BLaER1 (cell line): Measurements from ENCODE around the gene SEMA6A.

ENCODE experiments used
- H3K27ac ChIP-seq: shearing (Covaris generic); formaldehyde crosslinking; 2 replicates; pipeline ENCODE4 v1.8.1; 2022
- H3K27me3 ChIP-seq: shearing (Covaris generic); formaldehyde crosslinking; 2 replicates; pipeline ENCODE4 v1.8.1; 2022
- H3K36me3 ChIP-seq: shearing (Covaris generic); formaldehyde crosslinking; 2 replicates; pipeline ENCODE4 v1.8.1; 2022
- H3K4me1 ChIP-seq: shearing (Covaris generic); formaldehyde crosslinking; 2 replicates; pipeline ENCODE4 v1.8.1; 2022
- H3K4me2 ChIP-seq: shearing (Covaris generic); formaldehyde crosslinking; 2 replicates; pipeline ENCODE4 v1.8.1; 2022
- H3K4me3 ChIP-seq: shearing (Covaris generic); formaldehyde crosslinking; 2 replicates; pipeline ENCODE4 v1.8.1; 2022
- H3K9ac ChIP-seq: shearing (Covaris generic); formaldehyde crosslinking; 2 replicates; pipeline ENCODE4 v1.8.1; 2022
- H3K9me3 ChIP-seq: shearing (Covaris generic); formaldehyde crosslinking; 2 replicates; pipeline ENCODE4 v1.8.1; 2022
- H4K20me1 ChIP-seq: shearing (Covaris generic); formaldehyde crosslinking; 2 replicates; pipeline ENCODE4 v1.8.1; 2022
- Cebpa-rat ChIP-seq: shearing (Covaris generic); IDR thresholded peaks from 2 replicates; pipeline ENCODE4 v1.8.1; 2022

The SEMA6A gene

GRCh38 chr5:116604805-116605204, 30.2 kb upstream of the SEMA6A start:
- H3K4me3 ChIP-seq, result no peak overlapping the region
- no peak for TF ChIP-seq Cebpa-rat
- no peak overlapping the region for H3K4me2 ChIP-seq
- no peaks in the 10 kb centered on the region for H3K9me3 ChIP-seq
- H3K4me1 ChIP-seq, result no peaks in the 10 kb centered on the region
- no peaks in the 10 kb centered on the region for H4K20me1 ChIP-seq
- H3K9ac ChIP-seq, result no peak overlapping the region
- H3K36me3 ChIP-seq, result no peaks in the 10 kb centered on the region
- H3K27me3 ChIP-seq, result no peaks in the 10 kb centered on the region
- no peak overlapping the region for H3K27ac ChIP-seq

- Histone ChIP-seq H4K20me1 (no peaks in the 10 kb centered on the region), H3K27ac (no peak overlapping the region), H3K27me3 (no peaks in the 10 kb centered on the region), H3K4me3 (no peak overlapping the region), H3K36me3 (no peaks in the 10 kb centered on the region), H3K4me2 (no peak overlapping the region), H3K9me3 (no peaks in the 10 kb centered on the region), H3K9ac (no peak overlapping the region), H3K4me1 (no peaks in the 10 kb centered on the region)
- no peak for TF ChIP-seq Cebpa-rat
Observed at GRCh38 chr5:116600876-116601275, 26.3 kb upstream of the SEMA6A start.

GRCh38 chr5:116598911-116599310, 24.3 kb upstream of the SEMA6A start:
- no peak for TF ChIP-seq Cebpa-rat
- Histone ChIP-seq H3K27me3 (no peaks in the 10 kb centered on the region), H3K4me1 (no peaks in the 10 kb centered on the region), H3K4me3 (no peak overlapping the region), H3K9me3 (no peaks in the 10 kb centered on the region), H3K9ac (no peak overlapping the region), H3K36me3 (no peaks in the 10 kb centered on the region), H4K20me1 (no peaks in the 10 kb centered on the region), H3K27ac (no peak overlapping the region), H3K4me2 (no peak overlapping the region)

- TF ChIP-seq Cebpa-rat, result no peak
Observed at GRCh38 chr5:116595498-116595897, 20.9 kb upstream of the SEMA6A start.

DNA sequence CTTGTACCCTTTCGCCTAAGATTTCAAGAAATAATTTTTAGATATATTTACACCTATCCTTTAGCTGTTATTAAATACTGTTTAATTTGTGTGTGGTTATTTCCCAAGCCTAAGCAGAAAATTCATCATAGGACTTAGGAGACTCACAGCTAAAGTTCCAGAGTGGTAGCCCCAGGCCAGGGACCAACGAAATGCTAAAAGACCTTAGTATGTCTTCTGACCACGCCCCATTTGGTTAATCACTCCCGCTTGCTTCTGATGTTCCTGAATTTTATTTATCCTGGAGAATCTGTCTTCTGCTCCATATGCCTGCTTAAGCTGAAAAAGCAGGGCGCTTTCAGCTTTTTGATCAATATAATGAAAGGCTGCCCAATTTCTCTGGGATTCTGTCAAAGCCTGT, 18.7 kb upstream of the SEMA6A start:
- Histone ChIP-seq H3K27ac (no peak overlapping the region), H3K27me3 (no peaks in the 10 kb centered on the region), H4K20me1 (no peaks in the 10 kb centered on the region), H3K4me1 (no peaks in the 10 kb centered on the region), H3K9me3 (no peaks in the 10 kb centered on the region), H3K4me2 (no peak overlapping the region), H3K36me3 (no peaks in the 10 kb centered on the region), H3K4me3 (no peak overlapping the region), H3K9ac (no peak overlapping the region)
- TF ChIP-seq Cebpa-rat, result no peak

More at GRCh38 chr5:116595498-116595897, 20.9 kb upstream of the SEMA6A start:
- Histone ChIP-seq H3K36me3 (no peaks in the 10 kb centered on the region), H3K4me3 (no peak overlapping the region), H3K27me3 (no peaks in the 10 kb centered on the region), H3K27ac (no peak overlapping the region), H3K9ac (no peak overlapping the region), H4K20me1 (no peaks in the 10 kb centered on the region), H3K4me2 (no peak overlapping the region), H3K9me3 (no peaks in the 10 kb centered on the region), H3K4me1 (no peaks in the 10 kb centered on the region)

DNA sequence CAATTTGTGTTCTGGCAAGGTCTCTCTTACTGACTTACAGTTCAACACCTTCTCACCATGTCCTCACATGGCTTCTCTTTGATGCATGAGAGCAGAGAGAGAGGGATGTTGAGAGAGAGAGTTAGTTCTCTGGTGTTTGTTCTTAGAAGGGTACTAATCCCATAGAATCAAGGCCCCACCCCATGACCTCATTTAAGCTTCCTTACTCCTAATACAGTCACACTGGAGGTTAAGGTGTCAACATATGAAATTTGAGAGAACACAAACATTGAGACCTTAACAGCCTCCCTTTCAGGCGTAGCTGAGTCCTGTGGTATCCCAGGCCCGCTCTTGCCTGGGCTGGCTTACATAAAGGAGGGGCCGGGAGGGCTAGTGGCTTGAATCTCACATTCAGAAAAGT, 10.6 kb upstream of the SEMA6A start:
- H3K9me3 ChIP-seq, result no peaks in the 10 kb centered on the region
- H3K27me3 ChIP-seq, result no peaks in the 10 kb centered on the region
- no peak overlapping the region for H3K4me3 ChIP-seq
- H3K4me1 ChIP-seq, result no peaks in the 10 kb centered on the region
- H3K27ac ChIP-seq, result no peak overlapping the region
- no peaks in the 10 kb centered on the region for H4K20me1 ChIP-seq
- no peaks in the 10 kb centered on the region for H3K36me3 ChIP-seq
- H3K9ac ChIP-seq, result no peak overlapping the region
- TF ChIP-seq Cebpa-rat, result no peak
- H3K4me2 ChIP-seq, result no peak overlapping the region

DNA sequence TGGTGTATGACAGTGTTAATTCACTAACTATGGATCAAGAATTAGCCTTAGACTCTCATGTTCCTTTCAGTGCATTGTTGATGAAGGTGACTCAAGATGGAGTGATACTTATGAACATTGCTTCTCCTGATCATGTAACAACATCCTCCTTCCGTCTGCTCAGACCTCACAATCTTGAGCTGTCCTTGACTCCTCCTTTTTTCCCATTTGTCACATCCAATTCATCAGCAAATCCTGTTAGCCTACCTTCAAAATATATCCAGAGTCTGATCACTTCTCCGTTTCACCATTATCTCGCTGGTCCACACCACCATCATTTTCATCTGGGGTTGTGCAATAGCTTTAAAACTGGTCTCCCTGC, 9.2 kb upstream of the SEMA6A start:
- Histone ChIP-seq H3K36me3 (no peaks in the 10 kb centered on the region), H3K4me3 (no peak overlapping the region), H4K20me1 (no peaks in the 10 kb centered on the region), H3K9ac (no peak overlapping the region), H3K9me3 (no peaks in the 10 kb centered on the region), H3K4me2 (no peak overlapping the region), H3K4me1 (no peaks in the 10 kb centered on the region), H3K27ac (no peak overlapping the region), H3K27me3 (no peaks in the 10 kb centered on the region)
- no peak for TF ChIP-seq Cebpa-rat

DNA sequence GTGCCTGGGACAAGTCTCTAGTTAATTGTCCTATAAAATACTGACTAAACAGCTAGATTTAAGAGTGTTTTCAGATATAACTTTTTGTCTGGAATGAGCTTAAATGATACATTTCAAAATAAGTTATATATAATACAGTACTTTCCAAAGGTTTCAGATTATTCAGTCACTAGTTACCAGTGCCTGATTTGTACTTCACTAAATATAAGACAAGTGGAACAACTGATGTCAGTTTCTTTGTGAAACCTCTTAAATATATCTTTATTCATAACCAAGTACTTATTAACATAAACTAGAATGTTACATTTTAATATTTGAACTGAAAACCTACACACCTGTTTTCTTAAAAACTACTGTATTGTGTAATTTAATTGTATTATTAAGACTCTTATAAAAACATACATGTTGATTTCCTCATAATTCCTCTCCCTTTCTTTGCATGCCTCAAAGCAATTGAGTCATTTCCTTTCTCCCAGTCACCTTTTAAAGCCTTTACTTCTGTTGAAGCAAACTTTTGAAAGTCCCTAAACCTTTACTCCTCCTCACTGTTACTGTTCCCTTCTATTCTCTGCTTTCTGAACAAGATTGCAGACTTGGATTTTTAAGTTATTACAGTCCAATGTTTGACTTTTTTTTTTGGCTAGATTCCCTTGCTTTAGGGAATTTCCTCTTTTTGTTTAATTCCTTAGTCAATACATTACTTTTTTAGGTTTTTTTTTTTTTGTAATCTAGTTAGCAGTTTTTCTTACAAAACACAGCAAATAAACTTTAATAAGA, 8.7 kb upstream of the SEMA6A start:
- Histone ChIP-seq H3K9ac (no peak overlapping the region), H3K27me3 (peaks cover 6% of the 10 kb centered on the region; the same call in 1 of the 2 replicates), H3K36me3 (no peaks in the 10 kb centered on the region), H3K4me3 (no peak overlapping the region), H3K9me3 (no peaks in the 10 kb centered on the region), H3K4me1 (no peaks in the 10 kb centered on the region), H4K20me1 (no peaks in the 10 kb centered on the region), H3K4me2 (no peak overlapping the region), H3K27ac (no peak overlapping the region)
- TF ChIP-seq Cebpa-rat, result no peak

GRCh38 chr5:116581910-116582309, 7.3 kb upstream of the SEMA6A start:
- Histone ChIP-seq H3K9ac (no peak overlapping the region), H3K4me1 (peaks cover 8% of the 10 kb centered on the region), H3K27ac (no peak overlapping the region), H3K9me3 (no peaks in the 10 kb centered on the region), H3K27me3 (peaks cover 19% of the 10 kb centered on the region), H4K20me1 (peaks cover 2% of the 10 kb centered on the region; the same call in 1 of the 2 replicates), H3K36me3 (no peaks in the 10 kb centered on the region), H3K4me3 (no peak overlapping the region), H3K4me2 (no peak overlapping the region)
- no peak for TF ChIP-seq Cebpa-rat

- no peaks in the 10 kb centered on the region for H3K36me3 ChIP-seq
- H3K27ac ChIP-seq, result no peak overlapping the region
- TF ChIP-seq Cebpa-rat, result no peak
- H4K20me1 ChIP-seq, result peaks cover 23% of the 10 kb centered on the region
- peaks cover 31% of the 10 kb centered on the region for H3K4me1 ChIP-seq
- peaks cover 47% of the 10 kb centered on the region for H3K27me3 ChIP-seq
- H3K9ac ChIP-seq, result no peak overlapping the region
- H3K9me3 ChIP-seq, result no peaks in the 10 kb centered on the region
- no peak overlapping the region for H3K4me3 ChIP-seq
- no peak overlapping the region for H3K4me2 ChIP-seq
Observed at GRCh38 chr5:116579144-116579543, 4.5 kb upstream of the SEMA6A start.

DNA sequence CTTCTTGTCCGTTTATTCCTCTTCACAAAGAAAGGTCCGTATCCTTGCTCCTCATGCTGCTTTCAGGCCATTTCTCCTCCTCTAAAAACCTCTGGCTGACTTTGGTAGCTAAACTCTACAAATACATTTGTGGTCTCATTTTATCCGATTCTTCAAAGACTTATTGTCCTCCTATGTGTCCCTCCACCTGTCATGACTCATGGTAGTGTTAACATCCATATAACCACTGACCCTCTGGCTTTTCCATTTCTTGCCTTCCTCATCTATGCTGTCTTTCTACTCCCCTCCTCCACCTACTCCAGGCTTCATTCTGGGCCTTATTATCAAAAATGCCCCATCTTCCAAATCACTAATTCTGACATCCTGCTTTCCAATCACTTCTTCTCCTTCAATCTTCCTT, 4.1 kb upstream of the SEMA6A start:
- Histone ChIP-seq H3K27me3 (peaks cover 51% of the 10 kb centered on the region), H3K27ac (no peak overlapping the region), H3K9ac (no peak overlapping the region), H4K20me1 (peaks cover 27% of the 10 kb centered on the region), H3K9me3 (no peaks in the 10 kb centered on the region), H3K4me1 (peaks cover 36% of the 10 kb centered on the region), H3K4me3 (no peak overlapping the region), H3K4me2 (no peak overlapping the region), H3K36me3 (no peaks in the 10 kb centered on the region)
- no peak for TF ChIP-seq Cebpa-rat
